Activated naive CD4-positive, alpha-beta T cell treated with anti-CD3 and anti-CD28 coated beads, Interleukin-2, amount 50 U/mL, for 24 hours (primary cell): ENCODE measurements around the gene SNX3.
A peak's percentile ranks its signal among the peaks of the same experiment; 100 is the strongest.
"Not testable (repeated sequence)": the region's sequence is repeated elsewhere in the genome, so short reads cannot be mapped to it uniquely, and the experiment has no call there.

Source experiments
- H3K27ac Mint-ChIP-seq: one replicate; pipeline ENCODE4 v1.8.0; 2021; ENCODE audit warnings: mild to moderate bottlenecking, mixed read lengths
- H3K27me3 Mint-ChIP-seq: one replicate; pipeline ENCODE4 v1.8.0; 2021; ENCODE audit warnings: mixed read lengths
- H3K36me3 Mint-ChIP-seq: one replicate; pipeline ENCODE4 v1.8.0; 2021; ENCODE audit warnings: mixed read lengths
- H3K4me1 Mint-ChIP-seq: one replicate; pipeline ENCODE4 v1.8.0; 2021; ENCODE audit warnings: mixed read lengths
- H3K4me3 Mint-ChIP-seq: one replicate; pipeline ENCODE4 v1.8.0; 2021; ENCODE audit warnings: mild to moderate bottlenecking, mixed read lengths
- H3K9me3 Mint-ChIP-seq: one replicate; pipeline ENCODE4 v1.8.0; 2021; ENCODE audit warnings: mixed read lengths

The SNX3 gene

DNA sequence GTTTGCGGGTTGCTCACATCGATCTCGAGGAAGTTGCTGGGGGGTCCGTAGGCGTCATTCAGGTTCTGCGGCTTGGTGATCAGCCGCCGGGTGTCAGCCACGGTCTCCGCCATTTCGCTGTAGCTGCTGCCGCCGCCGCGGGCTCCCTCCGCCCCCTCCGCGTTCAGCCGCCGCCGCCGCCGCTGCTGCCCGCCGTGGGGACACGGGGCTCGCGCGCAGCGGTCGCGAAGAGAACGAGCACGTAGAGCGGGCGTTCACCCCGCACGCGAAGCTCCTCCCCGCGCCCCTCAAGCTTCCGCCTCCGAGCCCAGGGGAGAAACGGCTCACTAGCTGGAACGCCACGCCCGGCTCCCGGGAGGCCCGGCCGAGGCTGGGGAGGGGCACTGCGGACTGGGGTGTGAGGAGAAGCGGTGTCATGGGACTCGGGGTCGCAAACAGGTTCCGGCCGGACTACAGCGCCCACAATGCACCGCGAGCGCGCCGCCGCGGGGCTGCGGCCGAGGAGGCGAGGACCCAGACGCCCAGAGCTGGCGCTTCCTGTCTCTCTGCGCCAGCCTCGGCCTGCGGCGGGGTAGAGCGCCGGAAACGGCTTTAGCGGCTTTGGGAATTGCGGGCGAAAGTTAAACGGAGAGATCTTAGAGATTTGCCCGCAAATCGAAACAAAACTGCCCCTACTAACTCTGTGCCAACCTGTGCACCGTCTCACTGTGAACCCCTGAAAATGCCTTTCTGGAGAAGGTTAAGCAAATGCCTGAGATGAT, at the start of gene SNX3:
SNX3 (minus strand) TSS at position 232 of the 761 bp plus-strand sequence; CDS start at position 113, 119 bp downstream.
- Mint-ChIP-seq H3K4me1 (peaks cover 29% of the 10 kb centered on the region), H3K27ac (peak within 1 kb of the TSS; percentile 90), H3K27me3 (no peaks in the 10 kb centered on the region), H3K9me3 (no peaks in the 10 kb centered on the region), H3K4me3 (peak within 1 kb of the TSS; percentile 90), H3K36me3 (peaks cover 4% of the 10 kb centered on the region)

DNA sequence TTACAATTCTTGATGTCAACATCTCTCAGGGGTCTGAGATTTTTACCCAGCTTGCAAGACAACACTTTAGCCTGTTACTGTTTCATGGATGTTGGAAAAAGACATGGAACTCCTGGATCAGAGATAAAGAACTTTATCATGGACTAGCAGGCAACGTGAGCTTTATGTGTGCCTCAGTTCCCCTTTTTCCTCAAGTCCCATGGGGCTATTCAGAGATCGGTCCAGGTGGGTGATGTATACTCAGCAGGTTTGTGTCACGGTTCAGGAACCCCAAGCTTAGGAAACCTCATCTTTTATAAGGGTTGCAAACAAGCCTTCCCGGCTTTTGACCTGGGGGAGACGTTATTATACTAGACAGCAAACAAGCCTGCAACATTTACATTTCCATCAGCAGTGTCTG, 49.0 kb upstream of the SNX3 start:
- no peaks in the 10 kb centered on the region for H3K4me1 Mint-ChIP-seq
- no peaks in the 10 kb centered on the region for H3K36me3 Mint-ChIP-seq
- no peaks in the 10 kb centered on the region for H3K9me3 Mint-ChIP-seq
- H3K4me3 Mint-ChIP-seq, result no peak overlapping the region
- no peak overlapping the region for H3K27ac Mint-ChIP-seq
- H3K27me3 Mint-ChIP-seq, result no peaks in the 10 kb centered on the region

DNA sequence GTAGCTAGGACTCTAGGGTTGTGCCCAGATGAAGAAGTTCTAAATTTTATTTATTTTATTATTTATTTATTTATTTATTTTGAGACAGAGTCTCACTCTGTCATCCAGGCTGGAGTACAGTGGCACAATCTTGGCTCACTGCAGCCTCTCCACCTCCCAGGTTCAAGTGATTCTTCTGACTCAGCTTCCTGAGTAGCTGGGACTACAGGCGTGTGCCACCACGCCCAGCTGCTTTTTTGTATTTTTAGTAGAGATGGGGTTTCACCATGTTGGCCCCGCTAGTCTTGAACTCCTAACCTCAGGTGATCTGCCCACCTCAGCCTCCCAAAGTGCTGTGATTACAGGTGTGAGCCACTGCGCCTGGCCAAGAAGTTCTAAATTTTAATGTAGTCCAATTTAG, 47.8 kb upstream of the SNX3 start:
- not testable (repeated sequence) for H3K36me3 Mint-ChIP-seq, H3K4me3 Mint-ChIP-seq, H3K9me3 Mint-ChIP-seq, H3K4me1 Mint-ChIP-seq, H3K27me3 Mint-ChIP-seq, H3K27ac Mint-ChIP-seq

DNA sequence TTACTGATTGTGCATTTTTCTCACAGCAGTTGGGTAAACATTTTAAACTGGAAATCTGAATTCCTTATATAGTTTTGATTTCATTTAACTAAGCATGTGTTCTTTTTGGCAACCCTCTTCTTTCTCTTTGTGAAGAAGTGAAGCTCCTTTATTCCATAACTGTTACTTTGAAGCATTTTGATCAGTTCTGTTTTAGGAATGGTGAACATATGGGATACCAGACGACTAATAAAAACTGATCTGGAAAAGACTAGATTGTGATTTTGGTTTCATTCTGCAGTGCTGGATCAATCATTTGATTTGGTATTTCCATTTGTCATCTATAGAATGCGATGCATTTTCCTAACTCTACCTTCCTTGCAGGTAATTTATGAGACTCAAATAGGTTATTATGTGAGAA, 43.8 kb upstream of the SNX3 start:
- H3K4me3 Mint-ChIP-seq, result no peak overlapping the region
- no peaks in the 10 kb centered on the region for H3K27me3 Mint-ChIP-seq
- H3K9me3 Mint-ChIP-seq, result no peaks in the 10 kb centered on the region
- H3K27ac Mint-ChIP-seq, result no peak overlapping the region
- H3K36me3 Mint-ChIP-seq, result peaks cover 5% of the 10 kb centered on the region
- H3K4me1 Mint-ChIP-seq, result peaks cover under 1% of the 10 kb centered on the region

DNA sequence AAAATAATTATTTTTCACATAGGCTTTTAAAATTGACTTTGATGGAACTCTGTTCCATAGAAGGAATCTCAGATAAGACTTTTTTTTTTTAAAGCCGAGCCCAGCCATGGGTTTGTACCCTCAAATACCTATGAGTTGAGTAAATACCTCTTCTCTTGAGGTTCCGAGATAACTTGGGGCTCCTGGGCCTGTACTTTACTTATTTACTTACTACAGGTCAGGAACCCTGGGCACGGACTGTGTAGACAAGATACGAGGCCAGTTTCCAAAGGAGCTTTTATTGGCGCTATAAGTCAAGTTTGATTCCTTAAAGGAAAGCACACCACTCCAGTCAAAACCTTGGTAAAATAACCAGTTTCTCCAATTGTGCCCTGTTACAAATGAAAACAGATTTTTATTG, 41.5 kb upstream of the SNX3 start:
- Mint-ChIP-seq H3K4me3 (no peak overlapping the region), H3K36me3 (peaks cover 5% of the 10 kb centered on the region), H3K4me1 (peaks cover 9% of the 10 kb centered on the region), H3K27me3 (no peaks in the 10 kb centered on the region), H3K27ac (no peak overlapping the region), H3K9me3 (no peaks in the 10 kb centered on the region)

DNA sequence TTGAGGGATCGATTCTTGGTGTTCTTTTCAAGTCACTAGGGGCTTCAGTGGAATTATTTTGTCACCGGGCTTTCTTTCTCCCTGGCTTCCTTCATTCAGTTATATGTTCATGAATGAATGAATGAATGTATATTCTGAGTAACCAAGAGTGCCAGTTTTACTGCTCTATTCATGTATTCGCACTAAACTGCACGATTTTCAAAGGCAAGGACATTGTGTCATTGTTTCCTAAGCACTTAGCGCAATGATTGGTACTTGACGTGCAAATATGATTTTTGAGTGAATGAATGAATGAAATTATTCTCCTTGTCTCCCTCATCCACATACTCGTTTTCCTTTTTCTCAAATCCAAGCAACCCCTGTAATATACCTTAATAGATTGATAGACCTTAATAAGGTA, 34.8 kb upstream of the SNX3 start:
- Mint-ChIP-seq H3K36me3 (peaks cover 2% of the 10 kb centered on the region), H3K4me3 (peak overlapping the region; percentile 98), H3K27me3 (no peaks in the 10 kb centered on the region), H3K4me1 (peaks cover 26% of the 10 kb centered on the region), H3K27ac (peak overlapping the region; percentile 99), H3K9me3 (no peaks in the 10 kb centered on the region)

DNA sequence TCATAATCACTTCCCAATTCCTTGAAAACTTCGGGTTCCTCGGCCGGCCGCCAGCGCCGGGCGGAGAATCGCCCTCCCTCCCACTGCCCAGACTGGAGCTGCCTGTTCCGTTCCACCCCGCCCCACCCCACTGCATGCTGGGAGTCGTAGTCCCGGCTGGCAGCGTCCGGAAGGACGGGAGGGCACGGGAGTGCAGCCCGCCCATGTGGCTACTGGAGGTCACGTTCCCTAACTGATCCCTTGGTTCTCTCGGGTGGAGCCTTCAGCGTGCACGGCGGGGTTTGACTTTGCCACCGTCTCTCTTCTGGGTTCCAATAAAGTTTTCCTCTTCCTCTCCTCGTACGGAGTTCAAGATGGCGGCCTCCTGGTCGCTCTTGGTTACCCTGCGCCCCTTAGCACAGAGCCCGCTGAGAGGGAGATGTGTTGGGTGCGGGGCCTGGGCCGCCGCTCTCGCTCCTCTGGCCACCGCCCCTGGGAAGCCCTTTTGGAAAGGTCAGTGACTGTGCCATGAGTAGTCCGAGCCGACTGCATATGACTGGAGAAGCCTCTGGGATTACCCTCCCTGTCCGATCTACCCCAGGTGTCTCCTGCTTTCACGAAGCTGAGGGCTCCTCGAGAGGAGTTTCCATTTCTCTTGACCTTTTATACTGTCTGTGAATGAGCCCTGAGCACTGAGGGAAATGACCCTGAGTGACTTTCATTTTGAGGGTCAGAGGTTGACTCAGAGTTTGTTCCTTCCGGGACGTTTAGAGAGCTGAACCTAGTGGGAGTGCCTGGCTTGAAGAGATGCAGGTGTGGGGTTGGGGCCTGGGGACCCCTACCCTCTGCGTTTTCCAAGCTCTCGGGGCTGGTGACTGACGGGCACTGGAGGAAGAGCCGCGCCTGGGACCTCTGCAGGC, 34.1 kb upstream of the SNX3 start, which contains the start of gene AFG1L:
AFG1L (plus strand) TSS at position 328 of the 899 bp plus-strand sequence; CDS start at position 354, 26 bp downstream.
- Mint-ChIP-seq H3K4me1 (peaks cover 26% of the 10 kb centered on the region), H3K9me3 (no peaks in the 10 kb centered on the region), H3K4me3 (peak within 1 kb of the TSS; percentile 98), H3K27me3 (no peaks in the 10 kb centered on the region), H3K27ac (peak within 1 kb of the TSS; percentile 99), H3K36me3 (peaks cover 2% of the 10 kb centered on the region)

DNA sequence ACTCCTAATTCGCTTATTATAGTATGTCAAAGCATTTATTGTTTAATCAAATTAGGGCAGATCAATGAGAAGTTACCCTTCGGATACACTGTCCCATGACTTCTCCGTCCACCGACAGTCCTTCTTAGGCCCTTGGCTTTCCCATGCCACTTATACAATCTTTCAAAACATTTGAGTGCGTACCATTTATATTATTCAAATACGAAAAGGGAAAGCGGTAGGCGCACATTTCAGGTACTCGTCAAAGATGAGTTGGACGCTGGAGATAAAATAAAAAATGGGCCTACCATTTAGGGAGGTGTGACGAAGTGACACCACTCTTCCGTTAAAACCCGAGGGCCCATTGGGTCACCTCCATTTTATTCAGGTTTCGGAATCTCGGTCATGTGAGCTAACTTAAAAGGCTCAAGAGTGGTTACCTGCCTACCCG, 33.5 kb upstream of the SNX3 start:
- peaks cover 2% of the 10 kb centered on the region for H3K36me3 Mint-ChIP-seq
- peaks cover 23% of the 10 kb centered on the region for H3K4me1 Mint-ChIP-seq
- H3K27me3 Mint-ChIP-seq, result no peaks in the 10 kb centered on the region
- peak overlapping the region; percentile 98 for H3K4me3 Mint-ChIP-seq
- H3K27ac Mint-ChIP-seq, result peak overlapping the region; percentile 99
- no peaks in the 10 kb centered on the region for H3K9me3 Mint-ChIP-seq

DNA sequence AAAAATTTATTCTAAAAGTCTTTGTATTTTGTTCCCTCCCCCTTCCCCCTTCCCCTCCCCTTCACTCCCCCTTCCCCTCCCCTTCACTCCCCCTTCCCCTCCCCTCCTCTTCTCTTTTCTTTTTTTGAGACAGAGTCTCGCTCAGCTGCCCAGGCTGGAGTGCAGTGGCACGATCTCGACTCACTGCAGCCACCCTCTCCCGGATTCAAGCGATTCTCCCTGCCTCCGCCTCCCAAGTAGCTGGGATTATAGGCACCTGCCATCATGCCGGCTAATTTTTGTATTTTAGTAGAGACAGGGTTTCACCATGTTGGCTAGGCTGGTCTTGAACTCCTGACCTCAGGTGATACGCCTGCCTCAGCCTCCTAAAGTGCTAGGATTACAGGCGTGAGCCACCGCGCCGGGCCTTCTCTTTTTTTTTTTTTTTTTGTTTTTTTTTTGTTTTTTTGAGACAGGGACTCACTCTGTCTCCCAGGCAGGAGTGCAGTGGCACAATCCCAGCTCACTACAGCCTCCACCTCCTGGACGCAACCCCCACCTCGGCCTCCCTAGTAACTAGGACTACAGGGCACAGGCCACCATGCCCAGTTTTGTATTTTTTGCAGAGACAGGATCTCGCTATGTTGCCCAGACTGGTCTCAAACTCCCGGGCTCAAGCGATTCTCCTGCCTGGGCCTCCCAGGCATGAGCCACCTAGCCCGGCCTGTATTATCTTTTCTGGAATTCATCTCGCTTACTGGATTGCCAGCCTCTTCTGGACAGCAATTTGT, 32.9 kb upstream of the SNX3 start:
- Mint-ChIP-seq H3K9me3 (no peaks in the 10 kb centered on the region), H3K4me1 (peaks cover 20% of the 10 kb centered on the region)

DNA sequence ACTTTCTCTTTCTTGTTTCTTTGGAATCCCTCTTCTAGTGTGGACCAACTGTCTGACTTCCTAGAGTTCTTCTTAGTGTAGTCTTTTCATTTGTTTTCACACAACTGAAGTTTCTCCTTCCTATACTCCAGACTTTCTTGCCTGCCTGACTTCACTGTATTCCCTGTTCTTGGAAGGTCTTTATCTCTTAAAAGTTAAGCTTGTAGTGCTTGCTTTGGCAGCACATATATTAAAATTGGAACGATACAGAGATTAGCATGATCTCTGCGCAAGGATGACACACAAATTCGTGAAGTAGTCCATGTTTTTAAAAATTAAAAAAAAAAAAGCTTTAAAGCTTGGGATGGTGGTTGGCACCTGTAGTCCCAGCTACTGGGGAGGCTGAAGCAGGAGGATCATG, 31.7 kb upstream of the SNX3 start:
- not testable (repeated sequence) for H3K27me3 Mint-ChIP-seq, H3K36me3 Mint-ChIP-seq, H3K4me3 Mint-ChIP-seq, H3K27ac Mint-ChIP-seq, H3K9me3 Mint-ChIP-seq
- peaks cover 17% of the 10 kb centered on the region for H3K4me1 Mint-ChIP-seq

More for the DNA sequence above, 32.9 kb upstream of the SNX3 start:
- Mint-ChIP-seq H3K27ac (peak overlapping the region; percentile 99), H3K27me3 (no peaks in the 10 kb centered on the region), H3K36me3 (peaks cover 2% of the 10 kb centered on the region), H3K4me3 (peak overlapping the region; percentile 98)

DNA sequence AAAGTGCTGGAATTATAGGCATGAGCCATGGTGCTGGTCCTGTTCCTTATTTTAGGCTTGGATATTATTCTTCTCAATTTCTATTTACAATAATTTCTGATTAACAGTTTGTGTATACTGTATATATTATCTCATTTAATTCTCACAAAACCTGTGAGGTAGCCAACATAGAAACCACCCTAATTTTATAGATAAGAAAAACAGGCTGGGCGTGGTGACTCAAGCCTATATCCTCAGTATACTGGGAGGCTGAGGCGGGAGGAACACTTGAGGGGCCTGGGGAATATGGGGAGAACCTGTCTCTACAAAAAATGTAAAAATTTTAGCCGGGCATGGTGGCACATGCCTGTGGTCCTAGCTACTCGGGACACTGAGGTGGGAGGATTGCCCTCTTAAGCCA, 30.3 kb upstream of the SNX3 start:
- Mint-ChIP-seq H3K4me1 (peaks cover 17% of the 10 kb centered on the region), H3K27ac (no peak overlapping the region), H3K4me3 (no peak overlapping the region), H3K27me3 (no peaks in the 10 kb centered on the region), H3K9me3 (no peaks in the 10 kb centered on the region), H3K36me3 (peaks cover 2% of the 10 kb centered on the region)

DNA sequence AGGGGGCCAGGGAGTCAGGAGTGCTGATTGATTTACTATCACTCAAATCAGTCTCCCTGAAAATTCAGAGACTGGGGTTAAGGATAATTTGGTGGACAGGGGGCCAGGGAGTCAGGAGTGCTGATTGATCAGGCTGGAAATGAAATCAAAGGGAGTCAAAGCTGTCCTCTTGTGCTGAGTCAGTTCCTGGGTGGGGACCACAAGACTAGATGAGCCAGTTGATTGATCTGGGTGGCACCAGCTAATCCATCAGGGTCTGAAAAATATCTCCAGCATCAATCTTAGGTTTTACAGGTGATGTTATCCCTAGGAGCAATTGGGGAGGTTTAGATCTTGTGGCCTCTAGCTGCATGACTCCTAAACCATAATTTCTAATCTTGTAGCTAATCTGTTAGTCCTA, 27.9 kb upstream of the SNX3 start:
- Mint-ChIP-seq H3K9me3 (no peaks in the 10 kb centered on the region), H3K4me1 (no peaks in the 10 kb centered on the region), H3K27ac (no peak overlapping the region), H3K36me3 (peaks cover 2% of the 10 kb centered on the region), H3K27me3 (no peaks in the 10 kb centered on the region), H3K4me3 (no peak overlapping the region)

DNA sequence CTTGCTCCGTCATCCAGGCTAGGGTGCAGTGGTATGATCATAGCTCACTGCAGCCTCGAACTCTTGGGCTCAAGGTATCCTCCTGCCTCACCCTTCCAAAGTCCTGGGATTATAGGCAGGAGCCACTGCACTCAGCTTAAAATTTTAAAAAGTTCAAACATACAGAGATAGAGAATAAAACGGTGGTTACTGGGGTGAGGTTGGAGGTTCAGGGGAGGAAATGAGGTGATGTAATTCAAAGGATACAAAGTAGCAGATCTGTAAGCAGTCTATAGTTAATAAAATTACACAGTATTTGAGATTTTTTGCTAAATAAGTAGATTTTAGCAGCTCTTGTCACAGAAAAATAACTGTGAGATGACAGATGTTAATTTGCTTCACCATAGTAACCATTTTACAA, 26.5 kb upstream of the SNX3 start:
- Mint-ChIP-seq H3K36me3 (peaks cover 3% of the 10 kb centered on the region), H3K4me3 (no peak overlapping the region), H3K27ac (no peak overlapping the region), H3K27me3 (no peaks in the 10 kb centered on the region), H3K9me3 (no peaks in the 10 kb centered on the region), H3K4me1 (no peaks in the 10 kb centered on the region)

DNA sequence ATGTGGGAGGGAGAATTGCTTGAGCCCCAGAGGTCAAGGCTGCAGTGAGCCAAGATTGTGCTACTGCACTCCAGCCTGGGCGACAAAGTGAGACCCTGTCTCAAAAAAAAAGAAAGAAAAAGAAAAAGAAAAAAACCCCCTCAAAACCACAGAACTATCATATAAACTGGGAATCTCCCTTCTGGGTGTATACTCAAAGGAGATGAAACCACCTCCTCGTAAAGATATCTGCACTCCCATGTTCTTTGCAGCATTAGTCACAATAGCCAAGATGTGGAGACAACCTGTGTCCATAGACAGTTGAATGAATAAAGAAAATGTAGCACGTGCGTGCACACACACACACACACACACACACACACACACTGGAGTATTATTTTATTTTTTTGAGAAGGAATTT, 25.5 kb upstream of the SNX3 start:
- Mint-ChIP-seq H3K36me3 (peaks cover 1% of the 10 kb centered on the region), H3K4me3 (no peak overlapping the region), H3K9me3 (no peaks in the 10 kb centered on the region), H3K27me3 (no peaks in the 10 kb centered on the region), H3K27ac (no peak overlapping the region), H3K4me1 (no peaks in the 10 kb centered on the region)

DNA sequence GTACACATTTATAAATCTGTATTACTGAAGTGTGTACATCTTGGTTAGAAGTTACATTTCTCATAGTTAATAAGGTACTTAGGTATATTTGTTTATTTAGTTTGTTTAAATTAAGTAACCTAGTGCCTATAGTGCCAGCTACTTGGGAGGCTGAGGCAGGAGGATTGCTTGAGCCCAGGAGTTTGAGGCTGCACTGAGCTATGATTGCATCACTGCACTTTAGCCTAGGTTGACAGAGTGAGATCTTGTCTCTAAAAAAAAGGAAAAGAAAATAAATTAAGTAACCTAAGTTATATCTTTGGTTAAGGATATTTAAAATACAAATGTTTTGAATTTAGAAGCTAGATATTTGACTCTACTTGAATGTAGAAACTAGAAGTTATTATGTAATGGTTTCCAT, 24.5 kb upstream of the SNX3 start:
- H3K9me3 Mint-ChIP-seq, result no peaks in the 10 kb centered on the region
- H3K4me3 Mint-ChIP-seq, result no peak overlapping the region
- H3K36me3 Mint-ChIP-seq, result peaks cover 1% of the 10 kb centered on the region
- no peaks in the 10 kb centered on the region for H3K27me3 Mint-ChIP-seq
- no peak overlapping the region for H3K27ac Mint-ChIP-seq
- no peaks in the 10 kb centered on the region for H3K4me1 Mint-ChIP-seq
